AG09309 (cell line): ENCODE results near the gene PSD4.

Experiments used
- DNase-seq: peaks from one replicate; pipeline ENCODE4 v3.0.0-alpha.2; 2010; ENCODE audit warnings: low read depth
- H3K4me3 ChIP-seq: 2 replicates; pipeline ENCODE4 v1.5.1; 2011; ENCODE audit warnings: mild to moderate bottlenecking, low read depth, low read length, moderate library complexity; ENCODE audit not compliant: control insufficient read depth
- TF ChIP-seq, protein P1 (sequence below): IDR thresholded peaks from 2 replicates; pipeline ENCODE4 v1.5.1; 2011; ENCODE audit warnings: mild to moderate bottlenecking, low read depth, low read length, inconsistent platforms; ENCODE audit not compliant: insufficient read depth, control insufficient read depth; ENCODE audit errors: missing control alignments

The PSD4 gene

DNA sequence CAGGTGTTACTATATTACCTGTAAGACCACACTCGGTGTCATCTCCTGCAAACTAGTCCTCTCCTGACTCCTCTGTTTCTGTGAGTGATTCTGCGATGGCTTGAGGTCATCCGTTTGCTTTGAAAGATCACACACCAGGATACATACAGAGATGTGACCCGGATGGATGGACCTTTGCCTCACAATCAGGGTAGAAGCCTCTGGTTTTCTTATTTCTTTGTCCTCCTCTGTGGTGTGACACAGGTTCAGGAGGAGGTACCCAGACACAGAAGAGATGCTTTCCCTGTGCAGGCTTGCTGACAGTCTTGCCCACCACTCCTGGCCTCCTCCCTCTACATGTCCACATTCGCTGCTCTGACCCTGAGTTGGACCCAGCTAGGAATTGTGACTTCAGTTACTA lies 34.6 kb downstream of the PSD4 start:
- no peak for DNase-seq
- no peak overlapping the region for H3K4me3 ChIP-seq
- TF ChIP-seq, protein P1, sequence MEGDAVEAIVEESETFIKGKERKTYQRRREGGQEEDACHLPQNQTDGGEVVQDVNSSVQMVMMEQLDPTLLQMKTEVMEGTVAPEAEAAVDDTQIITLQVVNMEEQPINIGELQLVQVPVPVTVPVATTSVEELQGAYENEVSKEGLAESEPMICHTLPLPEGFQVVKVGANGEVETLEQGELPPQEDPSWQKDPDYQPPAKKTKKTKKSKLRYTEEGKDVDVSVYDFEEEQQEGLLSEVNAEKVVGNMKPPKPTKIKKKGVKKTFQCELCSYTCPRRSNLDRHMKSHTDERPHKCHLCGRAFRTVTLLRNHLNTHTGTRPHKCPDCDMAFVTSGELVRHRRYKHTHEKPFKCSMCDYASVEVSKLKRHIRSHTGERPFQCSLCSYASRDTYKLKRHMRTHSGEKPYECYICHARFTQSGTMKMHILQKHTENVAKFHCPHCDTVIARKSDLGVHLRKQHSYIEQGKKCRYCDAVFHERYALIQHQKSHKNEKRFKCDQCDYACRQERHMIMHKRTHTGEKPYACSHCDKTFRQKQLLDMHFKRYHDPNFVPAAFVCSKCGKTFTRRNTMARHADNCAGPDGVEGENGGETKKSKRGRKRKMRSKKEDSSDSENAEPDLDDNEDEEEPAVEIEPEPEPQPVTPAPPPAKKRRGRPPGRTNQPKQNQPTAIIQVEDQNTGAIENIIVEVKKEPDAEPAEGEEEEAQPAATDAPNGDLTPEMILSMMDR: no peak

DNA sequence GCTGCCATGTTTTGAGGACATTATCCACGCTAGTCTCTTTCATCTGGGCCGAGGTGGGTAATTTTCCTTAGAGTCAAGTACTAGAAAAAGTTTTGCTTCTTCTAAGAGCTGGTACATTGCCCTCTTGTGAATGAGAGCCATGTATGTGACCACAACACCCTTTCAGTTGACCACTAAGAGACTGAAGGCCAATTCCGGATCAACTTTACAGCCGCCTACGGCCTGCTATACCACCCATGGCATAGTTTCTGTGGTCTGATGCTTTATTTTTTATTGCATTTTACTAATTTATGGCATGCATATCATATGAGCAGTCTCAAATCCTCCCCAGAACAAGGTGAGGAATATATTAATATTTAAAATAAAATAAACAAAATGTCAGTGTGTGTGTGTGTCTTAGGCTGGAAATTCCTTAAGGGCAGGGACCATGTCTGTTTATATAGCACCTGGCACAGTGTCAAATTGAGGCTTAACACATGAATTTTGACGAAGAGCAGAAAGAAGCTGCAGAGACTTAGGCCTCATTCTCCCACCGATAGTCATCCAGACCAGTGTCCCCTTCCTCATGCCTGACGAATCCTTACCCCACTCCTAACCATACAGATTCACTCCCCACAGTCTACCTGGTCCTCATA lies 35.4 kb downstream of the PSD4 start:
- no peak overlapping the region for H3K4me3 ChIP-seq
- TF ChIP-seq, protein P1: no peak
- no peak for DNase-seq

DNA sequence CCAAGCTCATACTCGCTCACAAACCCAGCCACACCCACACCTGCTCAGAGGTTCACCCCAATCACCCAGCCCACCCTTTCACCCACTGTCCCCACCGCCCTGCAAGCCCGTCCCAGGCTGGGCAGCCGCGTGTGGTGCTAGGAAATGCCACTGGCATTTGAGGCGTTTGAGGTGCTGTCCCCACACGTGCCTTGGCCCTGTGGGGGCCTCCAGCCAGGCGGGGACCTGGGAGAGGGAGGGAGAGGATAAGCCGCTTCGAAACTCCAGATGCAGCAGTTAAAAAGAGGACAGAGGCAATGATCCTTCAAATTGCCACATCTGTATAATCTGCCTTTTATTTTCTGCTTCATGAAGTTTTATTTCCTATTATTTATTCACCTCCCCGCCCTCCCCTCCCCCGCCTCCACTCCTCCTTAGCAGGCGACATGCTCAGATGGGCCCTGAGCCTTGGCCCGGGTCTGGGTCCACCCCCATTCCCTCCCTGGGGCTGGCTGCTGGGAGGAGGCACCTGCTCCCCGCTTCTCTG lies 35.9 kb downstream of the PSD4 start:
- no peak overlapping the region for H3K4me3 ChIP-seq
- TF ChIP-seq, protein P1: no peak
- no peak for DNase-seq

DNA sequence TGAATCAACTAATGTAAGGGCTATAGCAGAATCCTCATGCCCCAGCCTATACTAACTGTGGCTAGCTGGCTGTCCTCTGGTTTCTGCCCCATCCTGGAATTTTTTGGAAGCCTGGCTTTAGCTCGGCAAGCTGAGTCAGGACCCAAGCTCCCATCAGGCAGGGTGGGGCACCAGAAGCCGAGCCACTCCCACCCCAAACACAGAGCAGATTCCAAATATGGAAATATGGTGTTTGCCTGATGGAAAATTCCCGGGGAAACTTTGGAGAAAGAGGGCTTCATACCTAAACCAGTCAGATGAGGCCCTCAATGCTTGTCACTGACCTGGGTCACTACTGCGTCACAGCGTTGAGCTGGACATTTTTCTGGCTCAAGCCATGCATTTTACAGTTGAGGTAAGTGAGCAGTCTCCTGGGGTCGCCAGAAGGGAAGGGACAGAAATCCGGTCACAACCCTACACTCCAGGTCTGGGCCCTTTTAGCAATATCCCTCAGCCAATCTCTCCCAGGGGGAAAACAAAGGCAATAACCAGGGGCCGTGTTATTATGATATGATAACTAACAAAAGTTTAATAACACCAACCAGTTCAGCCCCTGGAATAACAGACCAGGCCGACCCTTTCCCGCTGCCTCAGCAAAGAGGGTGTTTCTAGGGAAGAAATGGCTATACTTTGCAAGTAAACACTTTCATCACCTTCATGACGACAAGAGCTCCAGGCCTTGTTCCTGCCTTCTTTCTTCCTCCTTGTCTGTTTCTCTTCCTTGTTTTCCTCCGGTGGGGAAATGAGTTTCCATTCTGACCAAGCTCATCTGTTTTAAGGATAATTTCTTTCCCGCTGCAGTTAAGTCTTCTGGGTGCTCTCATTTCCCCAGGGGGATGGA lies 37.7 kb downstream of the PSD4 start:
- TF ChIP-seq, protein P1: no peak
- no peak for DNase-seq
- no peak overlapping the region for H3K4me3 ChIP-seq

DNA sequence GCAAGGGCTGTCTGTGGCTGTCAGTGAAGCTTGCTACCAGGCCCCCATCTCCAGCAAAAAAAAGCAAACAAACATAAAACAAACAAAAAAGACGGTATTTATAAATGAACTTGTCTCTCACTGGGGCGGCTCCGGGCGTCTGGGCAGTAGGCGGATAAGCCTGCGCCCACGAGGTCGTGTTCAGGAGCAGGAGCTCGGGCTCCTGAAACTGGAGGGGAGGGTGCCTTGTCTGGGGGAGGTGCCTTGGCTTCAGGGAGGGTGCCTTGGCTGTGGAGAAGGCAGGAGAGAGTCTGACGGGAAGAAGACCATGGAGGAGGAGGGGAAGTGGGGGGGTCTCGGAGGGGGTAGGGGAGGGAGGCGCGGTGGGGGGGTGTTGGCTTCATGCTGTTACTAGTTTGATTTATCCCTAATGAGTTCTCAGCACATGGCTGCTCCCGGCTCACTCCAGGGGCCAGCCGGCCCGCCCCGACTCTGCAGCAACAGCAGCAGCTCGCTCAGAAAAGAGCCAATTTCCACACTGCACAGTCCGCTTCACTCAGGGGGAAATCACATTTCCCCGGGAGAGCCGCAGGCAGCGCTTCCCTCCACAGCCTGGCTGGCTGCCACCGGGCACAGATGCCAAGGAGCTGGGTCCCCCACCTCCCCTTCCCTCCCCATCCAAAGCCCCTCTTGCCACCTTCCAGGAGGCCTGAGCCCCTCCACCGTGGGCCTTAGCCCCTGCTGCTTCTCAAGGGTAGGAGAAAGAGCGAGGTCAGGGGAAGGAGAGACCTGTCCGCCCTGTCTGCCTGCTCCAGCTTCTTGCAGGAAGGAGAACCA lies 38.7 kb downstream of the PSD4 start:
- no peak overlapping the region for H3K4me3 ChIP-seq
- TF ChIP-seq, protein P1: no peak
- no peak for DNase-seq
